H1 (cell line): Measurements from ENCODE around the gene ADARB2. TPM values are rescaled to one million over a fixed set of nuclear protein-coding genes. Genes with fewer than 3 reads are reported as not detected.

Experiments used
- CTCF ChIA-PET: fragments of 300-600 bp; sonication (Branson Sonifier 250); formaldehyde crosslinking; loops from one replicate; lab custom pipeline; 2021; ENCODE audit not compliant: partially characterized antibody; lab: Charles Lee
- POLR2A ChIA-PET: fragments of 300-600 bp; sonication (Branson Sonifier 250); formaldehyde crosslinking; loops from one replicate; lab custom pipeline; 2021; ENCODE audit warnings: inconsistent platforms; ENCODE audit not compliant: partially characterized antibody; lab: Charles Lee
- DNase-seq, 2 experiments: peaks; one replicate each; pipeline versions ENCODE4 v3.0.0 to v3.0.0-alpha.2; 2010 to 2022; ENCODE audit warnings: low spot score in 2 of 2, low read depth in 1 of 2, mixed read lengths in 1 of 2
- FAIRE-seq: peaks from 2 replicates; lab custom pipeline; 2011; peaks lifted over from hg19 to GRCh38; lab: Jason Lieb, UNC
- H2AFZ ChIP-seq: 2 replicates; pipeline ENCODE4 v1.8.1; 2012; ENCODE audit warnings: low read length, inconsistent platforms
- H2AK5ac ChIP-seq: 2 replicates; pipeline ENCODE4 v1.6.1; 2013; ENCODE audit warnings: low read depth, low read length
- H2BK120ac ChIP-seq: replicated peaks from 2 replicates; pipeline ENCODE3; 2013; ENCODE audit warnings: low read depth, low read length, inconsistent platforms
- H2BK12ac ChIP-seq: 2 replicates; pipeline ENCODE4 v1.6.1; 2013; ENCODE audit warnings: low read depth, low read length
- H2BK15ac ChIP-seq: 2 replicates; pipeline ENCODE4 v1.6.1; 2013; ENCODE audit warnings: low read length
- H2BK20ac ChIP-seq: 2 replicates; pipeline ENCODE4 v1.6.1; 2013; ENCODE audit warnings: low read length
- H2BK5ac ChIP-seq: 2 replicates; pipeline ENCODE4 v1.6.1; 2013; ENCODE audit warnings: low read depth, low read length
- H3K14ac ChIP-seq: 2 replicates; pipeline ENCODE4 v1.6.1; 2013; ENCODE audit warnings: inconsistent platforms; ENCODE audit not compliant: insufficient read length
- H3K18ac ChIP-seq: 2 replicates; pipeline ENCODE4 v1.6.1; 2013; ENCODE audit warnings: low read length; ENCODE audit errors: extremely low read depth
- H3K23ac ChIP-seq: 2 replicates; pipeline ENCODE4 v1.6.1; 2013; ENCODE audit warnings: inconsistent platforms; ENCODE audit not compliant: insufficient read length
- H3K23me2 ChIP-seq: 2 replicates; pipeline ENCODE4 v1.6.1; 2013; ENCODE audit warnings: low read depth, low read length
- H3K27ac ChIP-seq: 2 replicates; pipeline ENCODE4 v1.6.1; 2011; ENCODE audit warnings: low read depth, low read length, inconsistent platforms
- H3K27me3 ChIP-seq, 4 experiments: replicated peaks in 1 of 4; 1 replicate in 1 of 4; 2 replicates in 3 of 4; pipeline versions ENCODE4 v1.6.1 to v1.8.1; 2011 to 2013; ENCODE audit warnings: low read length in 3 of 4, mild to moderate bottlenecking in 3 of 4, inconsistent platforms in 2 of 4, mixed read lengths in 2 of 4, moderate library complexity in 1 of 4; ENCODE audit not compliant: control insufficient read depth in 3 of 4, insufficient read depth in 3 of 4; ENCODE audit errors: extremely low read depth in 1 of 4
- H3K36me3 ChIP-seq, 4 experiments: 2 replicates each; pipeline versions ENCODE4 v1.6.1 to v1.8.1; 2011 to 2013; ENCODE audit warnings: mild to moderate bottlenecking in 4 of 4, low read length in 3 of 4, moderate library complexity in 2 of 4, control low read depth in 1 of 4, inconsistent platforms in 1 of 4; ENCODE audit not compliant: insufficient read depth in 4 of 4, control insufficient read depth in 2 of 4
- H3K4ac ChIP-seq: replicated peaks from 2 replicates; pipeline ENCODE3; 2013; ENCODE audit warnings: low read length, low read depth, mixed read lengths, inconsistent platforms; ENCODE audit not compliant: insufficient read length
- H3K4me1 ChIP-seq, 4 experiments: replicated peaks in 1 of 4; 1 replicate in 1 of 4; 2 replicates in 3 of 4; pipeline versions ENCODE4 v1.6.1 to v1.8.1; 2011 to 2013; ENCODE audit warnings: low read length in 3 of 4, inconsistent platforms in 2 of 4, mixed read lengths in 1 of 4; ENCODE audit not compliant: insufficient read depth in 4 of 4, control insufficient read depth in 3 of 4
- H3K4me2 ChIP-seq, 2 experiments: 2 replicates each; pipeline versions ENCODE4 v1.6.1 to v1.8.1; 2011 to 2013; ENCODE audit warnings: low read depth in 2 of 2, low read length in 2 of 2, control low read depth in 1 of 2, inconsistent platforms in 1 of 2, mild to moderate bottlenecking in 1 of 2; ENCODE audit not compliant: insufficient read depth in 1 of 2
- H3K4me3 ChIP-seq, 4 experiments: fragments of 200-600, 300-600 bp in 1 of 4; sonication (generic), shearing (Covaris generic), sonication (Bioruptor Twin) in 1 of 4; 2 replicates each; pipeline versions ENCODE4 v1.5.1 to v1.8.1; 2011 to 2016; ENCODE audit warnings: low read length in 4 of 4, low read depth in 3 of 4, control low read depth in 2 of 4, inconsistent platforms in 2 of 4, mild to moderate bottlenecking in 2 of 4, mixed read lengths in 1 of 4, moderate library complexity in 1 of 4; ENCODE audit not compliant: insufficient read depth in 2 of 4; ENCODE audit errors: extremely low read depth in 1 of 4
- H3K56ac ChIP-seq: replicated peaks from 2 replicates; pipeline ENCODE3; 2013; ENCODE audit warnings: low read depth, mild to moderate bottlenecking, mixed read lengths, low read length, inconsistent platforms; ENCODE audit not compliant: insufficient read length
- H3K79me1 ChIP-seq: 2 replicates; pipeline ENCODE4 v1.6.1; 2013; ENCODE audit warnings: low read depth, low read length, control low read depth
- H3K79me2 ChIP-seq, 2 experiments: 2 replicates each; pipeline versions ENCODE4 v1.6.1 to v1.8.1; 2012 to 2013; ENCODE audit warnings: low read length in 2 of 2, mild to moderate bottlenecking in 2 of 2, inconsistent platforms in 1 of 2; ENCODE audit not compliant: insufficient read depth in 2 of 2, control insufficient read depth in 1 of 2
- H3K9ac ChIP-seq, 4 experiments: replicated peaks in 1 of 4; 1 replicate in 1 of 4; 2 replicates in 3 of 4; pipeline versions ENCODE4 v1.6.1 to v1.8.1; 2011 to 2013; ENCODE audit warnings: low read depth in 3 of 4, low read length in 3 of 4, control low read depth in 2 of 4, mild to moderate bottlenecking in 2 of 4, moderate library complexity in 2 of 4, inconsistent platforms in 1 of 4; ENCODE audit errors: extremely low read depth in 1 of 4
- H3K9me3 ChIP-seq, 2 experiments: 2 replicates each; pipeline versions ENCODE4 v1.6.1 to v1.8.1; 2012 to 2013; ENCODE audit warnings: mild to moderate bottlenecking in 2 of 2, moderate library complexity in 2 of 2, control low read depth in 1 of 2, inconsistent platforms in 1 of 2, low read depth in 1 of 2, low read length in 1 of 2, mixed read lengths in 1 of 2; ENCODE audit not compliant: insufficient read depth in 2 of 2
- H4K20me1 ChIP-seq, 2 experiments: replicated peaks in 1 of 2; 2 replicates each; pipeline versions ENCODE3 to v1.8.1; 2011 to 2013; ENCODE audit warnings: inconsistent platforms in 2 of 2, low read length in 2 of 2, mild to moderate bottlenecking in 1 of 2; ENCODE audit not compliant: insufficient read depth in 2 of 2, control insufficient read depth in 1 of 2
- H4K5ac ChIP-seq: 2 replicates; pipeline ENCODE4 v1.6.1; 2013; ENCODE audit warnings: low read length, low read depth, mixed read lengths, inconsistent platforms; ENCODE audit not compliant: insufficient read length
- H4K8ac ChIP-seq: 2 replicates; pipeline ENCODE4 v1.8.0; 2013; ENCODE audit warnings: mild to moderate bottlenecking, moderate library complexity, low read length, inconsistent platforms; ENCODE audit not compliant: insufficient read depth; ENCODE audit errors: extremely low read depth
- H4K91ac ChIP-seq: replicated peaks from 2 replicates; pipeline ENCODE3; 2013; ENCODE audit warnings: low read length, mixed read lengths, inconsistent platforms; ENCODE audit not compliant: insufficient read length
- WGBS, 2 experiments: shearing (Covaris generic) in 1 of 2; methylation state at CpG; one replicate each; pipeline versions ENCODE4 v1.1.6 to v1.1.7; 2013 to 2015; ENCODE audit warnings: low lambda C conversion rate in 2 of 2, mixed read lengths in 2 of 2, inconsistent platforms in 1 of 2, low coverage in 1 of 2, missing lambda C conversion rate in 1 of 2; ENCODE audit not compliant: insufficient replicate concordance in 2 of 2, insufficient coverage in 1 of 2, insufficient read length in 1 of 2; ENCODE audit errors: extremely low coverage in 1 of 2, missing lambda C conversion rate in 1 of 2; 5-methylcytosine and 5-hydroxymethylcytosine counted together
- polyA plus RNA-seq, 7 experiments: library from polyadenylated mRNA; depleted of rRNA in 3 of 7; stranded (reverse) in 5 of 7; unstranded in 2 of 7; fragments of >200 nt in 5 of 7; fragments of 200-250 nt in 2 of 7; gene quantifications; 1 replicate in 5 of 7; 2 replicates in 1 of 7; 4 replicates in 1 of 7; pipeline versions ENCODE4 v1.2.1 to v1.2.3, GENCODE V29; 2011 to 2013; ENCODE audit warnings: missing spikeins in 2 of 7, mixed read lengths in 2 of 7
- total RNA-seq: library from RNA; stranded (reverse); fragmentation: NEBNext Ultra II Directional; extraction: Animal tissue kit (Norgen Biotek cat#: 25700); gene quantifications from 2 replicates; pipeline ENCODE4 v1.2.1, GENCODE V29; 2021

Gene ADARB2
- total and polyA plus RNA-seq, 2 of the 8 experiments (the other 6 are each of a cell fraction or from before 2014, with no cell fraction given) = 2.2 to 2.8 TPM

GRCh38 chr10:1168763-1169162, 568.6 kb downstream of the ADARB2 start:
- H3K9me3 ChIP-seq = no peaks in the 10 kb centered on the region
- no peaks in the 10 kb centered on the region for H3K79me1 ChIP-seq
- peaks cover 0 to 3% of the 10 kb centered on the region in 2 experiments for H4K20me1 ChIP-seq
- H3K4me1 ChIP-seq = no peaks in the 10 kb centered on the region; a peak in 1 of 7 replicates
- no peaks in the 10 kb centered on the region for H3K36me3 ChIP-seq
- H3K4ac ChIP-seq = no peak overlapping the region
- H3K79me2 ChIP-seq = no peaks in the 10 kb centered on the region
- no peak overlapping the region for H2BK5ac ChIP-seq
- H2BK20ac ChIP-seq = no peak overlapping the region
- H2AFZ ChIP-seq = no peak overlapping the region
- whole genome bisulfite sequencing, 2 experiments = 86% methylated on average over 13 of the region's 13 CpGs; no CpG with 5 or more reads in 1 of the 2 experiments
- no peak overlapping the region for H3K23ac ChIP-seq
- H2AK5ac ChIP-seq = no peak overlapping the region
- H2BK12ac ChIP-seq = no peak overlapping the region
- no peaks in the 10 kb centered on the region for H3K23me2 ChIP-seq
- H3K14ac ChIP-seq = no peak overlapping the region
- no peak overlapping the region for H3K4me2 ChIP-seq
- H2BK120ac ChIP-seq = no peak overlapping the region
- H4K91ac ChIP-seq = no peak overlapping the region
- no peak overlapping the region for H4K5ac ChIP-seq
- no peak overlapping the region for H3K4me3 ChIP-seq
- no peak overlapping the region for H2BK15ac ChIP-seq
- POLR2A ChIA-PET = no interaction called here
- no peak for DNase-seq
- CTCF ChIA-PET = interaction anchor here (0.7 to 4.1 kb wide), 3 partner anchors 13 to 192 kb away, joined by 3 to 26 read pairs (median 3); no protein-coding TSS in a partner anchor
- no peak overlapping the region for H3K27ac ChIP-seq
- no peak overlapping the region for H4K8ac ChIP-seq
- H3K27me3 ChIP-seq = peaks cover 0 to 5% (median 0%) of the 10 kb centered on the region in 4 experiments; a peak in 2 of 7 replicates
- FAIRE-seq = no peak
- no peak overlapping the region for H3K18ac ChIP-seq
- no peak overlapping the region for H3K56ac ChIP-seq
- no peak overlapping the region for H3K9ac ChIP-seq
